ENCODE measurements around the gene ZNF19. TPM values are rescaled to one million over a fixed set of nuclear protein-coding genes. Genes with fewer than 3 reads are reported as not detected.

The ZNF19 gene
- total and polyA plus RNA-seq, 7 donors = 0.92 to 2.2 (median 1.2) TPM

- Histone ChIP-seq H3K36me3 (ENCODE audit: insufficient read depth in 1 of 2, low read depth in 1 of 2) (no peaks in the 10 kb centered on the region), H3K4me3 (no peak overlapping the region), H3K9me3 (no peaks in the 10 kb centered on the region), H3K4me1 (no peaks in the 10 kb centered on the region), H3K27ac (no peak overlapping the region), H3K27me3 (ENCODE audit: insufficient read depth in 3 of 3, low read length in 2 of 3) (peaks cover 0 to 2% (median 0%) of the 10 kb centered on the region in 3 donors)
- DNase-seq (no peak), ATAC-seq (no peak)
- intact Hi-C loops (cut with DNase I) = loop anchor here in 1 of 2 donors (2.0 kb wide), 1 partner anchor 85 kb away; no protein-coding TSS in a partner anchor
- WGBS, 3 donors = 79 to 88% (median 82%) methylated on average over 3 of the region's 3 CpGs
- TF ChIP-seq CTCF (IDR thresholded peaks at IDR 0.05) = no peak
Observed at GRCh38 chr16:71498031-71498430, 8.9 kb upstream of the ZNF19 start.

GRCh38 chr16:71493213-71493612 is 4.1 kb upstream of the ZNF19 start:
- no peak for DNase-seq
- H3K36me3 ChIP-seq (ENCODE audit: insufficient read depth in 1 of 2, low read depth in 1 of 2) = no peaks in the 10 kb centered on the region
- intact Hi-C loops (cut with DNase I) = no loop called here
- WGBS, 3 donors = 66 to 79% (median 71%) methylated on average over 3 of the region's 3 CpGs
- TF ChIP-seq CTCF (IDR thresholded peaks at IDR 0.05) = no peak
- H3K4me1 ChIP-seq = no peaks in the 10 kb centered on the region
- H3K4me3 ChIP-seq = no peak overlapping the region
- no peak for ATAC-seq
- H3K27ac ChIP-seq = no peak overlapping the region
- no peaks in the 10 kb centered on the region for H3K9me3 ChIP-seq
- no peaks in the 10 kb centered on the region for H3K27me3 ChIP-seq (ENCODE audit: insufficient read depth in 3 of 3, low read length in 2 of 3)

GRCh38 chr16:71492786-71493185 is 3.7 kb upstream of the ZNF19 start:
- Histone ChIP-seq H3K27me3 (ENCODE audit: insufficient read depth in 3 of 3, low read length in 2 of 3) (no peaks in the 10 kb centered on the region), H3K27ac (no peak overlapping the region), H3K9me3 (no peaks in the 10 kb centered on the region), H3K4me3 (no peak overlapping the region), H3K4me1 (no peaks in the 10 kb centered on the region), H3K36me3 (ENCODE audit: insufficient read depth in 1 of 2, low read depth in 1 of 2) (no peaks in the 10 kb centered on the region)
- TF ChIP-seq CTCF (IDR thresholded peaks at IDR 0.05) = no peak
- DNase-seq = no peak
- ATAC-seq = no peak
- 60 to 71% (median 63%) methylated on average over 2 of the region's 2 CpGs for WGBS, 3 donors
- intact Hi-C loops (cut with DNase I) = no loop called here

- Histone ChIP-seq H3K36me3 (ENCODE audit: insufficient read depth in 1 of 2, low read depth in 1 of 2) (no peaks in the 10 kb centered on the region), H3K4me1 (no peaks in the 10 kb centered on the region), H3K27me3 (ENCODE audit: insufficient read depth in 3 of 3, low read length in 2 of 3) (no peaks in the 10 kb centered on the region), H3K4me3 (no peak overlapping the region), H3K27ac (no peak overlapping the region), H3K9me3 (no peaks in the 10 kb centered on the region)
- no peak for TF ChIP-seq CTCF (IDR thresholded peaks at IDR 0.05)
- no peak for ATAC-seq
- intact Hi-C loops (cut with DNase I) = no loop called here
- 50 to 53% (median 52%) methylated on average over 3 of the region's 3 CpGs for WGBS, 3 donors
- DNase-seq = no peak
Observed at GRCh38 chr16:71491054-71491453, 1.9 kb upstream of the ZNF19 start.

GRCh38 chr16:71490361-71490760 is 1.2 kb upstream of the ZNF19 start:
- no peaks in the 10 kb centered on the region for H3K27me3 ChIP-seq (ENCODE audit: insufficient read depth in 3 of 3, low read length in 2 of 3)
- DNase-seq (no peak), ATAC-seq (no peak)
- H3K4me3 ChIP-seq = no peak overlapping the region
- intact Hi-C loops (cut with DNase I) = no loop called here
- H3K36me3 ChIP-seq (ENCODE audit: insufficient read depth in 1 of 2, low read depth in 1 of 2) = no peaks in the 10 kb centered on the region
- H3K27ac ChIP-seq = no peak overlapping the region
- no peak for TF ChIP-seq CTCF (IDR thresholded peaks at IDR 0.05)
- no peaks in the 10 kb centered on the region for H3K9me3 ChIP-seq
- H3K4me1 ChIP-seq = no peaks in the 10 kb centered on the region

Measured in psoas muscle (tissue), 8 donors.